HT-29 (cell line): ENCODE data around the gene MSL1. TPM values are rescaled to one million over a fixed set of nuclear protein-coding genes. Genes with fewer than 3 reads are reported as not detected.

ENCODE experiments used
- DNase-seq: peaks from one replicate; pipeline ENCODE4 v3.0.0-alpha.2; 2015; ENCODE audit warnings: low spot score
- total RNA-seq: library from RNA; depleted of rRNA; stranded (reverse); fragments of >200 nt; shearing (Covaris generic); gene quantifications from 2 replicates; pipeline ENCODE4 v1.2.3, GENCODE V29; 2014

Gene MSL1
- total RNA-seq, 1 experiment from 2014 or later: 47.1 TPM

GRCh38 chr17:40104594-40105486 lies 16.9 kb upstream of the MSL1 start:
- no peak for DNase-seq

GRCh38 chr17:40105861-40106759 lies 15.7 kb upstream of the MSL1 start:
- DNase-seq: no peak

GRCh38 chr17:40106760-40107521 lies 14.8 kb upstream of the MSL1 start:
- no peak for DNase-seq

GRCh38 chr17:40107522-40108174 lies 14.1 kb upstream of the MSL1 start:
- no peak for DNase-seq

- DNase-seq: peak; percentile 48
Observed at GRCh38 chr17:40108970-40109824, 12.6 kb upstream of the MSL1 start.

- DNase-seq: no peak
Observed at GRCh38 chr17:40110026-40110845, 11.5 kb upstream of the MSL1 start.

GRCh38 chr17:40111221-40112128 lies 10.3 kb upstream of the MSL1 start:
- DNase-seq: peak; percentile 92

GRCh38 chr17:40112191-40112711 lies 9.5 kb upstream of the MSL1 start:
- DNase-seq: no peak

- DNase-seq: no peak
Observed at GRCh38 chr17:40112718-40113109, 9.1 kb upstream of the MSL1 start.

GRCh38 chr17:40113110-40113906 lies 8.5 kb upstream of the MSL1 start:
- DNase-seq: peak; percentile 97

GRCh38 chr17:40113907-40114245 lies 7.9 kb upstream of the MSL1 start:
- DNase-seq: no peak

GRCh38 chr17:40115101-40115436 lies 6.7 kb upstream of the MSL1 start:
- DNase-seq: no peak

- peak; percentile 53 for DNase-seq
Observed at GRCh38 chr17:40122136-40122998, 596 bp downstream of the MSL1 start.

GRCh38 chr17:40122999-40123810 lies 1.4 kb downstream of the MSL1 start:
- peak; percentile 63 for DNase-seq

- DNase-seq: no peak
Observed at GRCh38 chr17:40123811-40124114, 2.0 kb downstream of the MSL1 start.
